ENCODE measurements around the gene MKS1. TPM values are rescaled to one million over a fixed set of nuclear protein-coding genes. Genes with fewer than 3 reads are reported as not detected.

Gene MKS1
- 24.4 TPM for total RNA-seq

GRCh38 chr17:58219007-58219788 is at the start of gene MKS1:
Gene MKS1, minus strand, starts transcription at chr17:58219255. Its CDS starts 25 bp downstream, at chr17:58219230.

GRCh38 chr17:58238147-58238634 is 19.1 kb upstream of the MKS1 start, which contains the start of gene LPO:
Gene LPO, plus strand, starts transcription at chr17:58238584. Its CDS starts 4,396 bp downstream, at chr17:58242980.

GRCh38 chr17:58192612-58193011 is 26.4 kb downstream of the MKS1 start, which contains the start of gene EPX:
Gene EPX, plus strand, starts transcription at chr17:58192726. Its CDS starts 121 bp downstream, at chr17:58192847.

GRCh38 chr17:58166682-58167081 is 52.4 kb downstream of the MKS1 start, which contains the start of gene OR4D2:
Gene OR4D2, plus strand, starts transcription at chr17:58166982. Its CDS starts 2,674 bp downstream, at chr17:58169656.

Other genes with a start within 250 kb of the MKS1 start
- gene VEZF1, start 231.0 kb downstream of the MKS1 start, total RNA-seq: 93.3 TPM
- 350 TPM for gene SRSF1, start 212.0 kb downstream of the MKS1 start, total RNA-seq
- gene DYNLL2, start 135.8 kb downstream of the MKS1 start, total RNA-seq: 42.9 TPM
- not detected for gene OR4D1, start 70.9 kb downstream of the MKS1 start, total RNA-seq
- not detected for gene OR4D2, start 52.3 kb downstream of the MKS1 start, total RNA-seq
- gene EPX, start 26.5 kb downstream of the MKS1 start, total RNA-seq: not detected
- gene LPO, start 19.3 kb upstream of the MKS1 start, total RNA-seq: not detected
- gene MPO, start 61.7 kb upstream of the MKS1 start, total RNA-seq: 0.94 TPM
- 91.7 TPM for gene TSPOAP1, start 109.5 kb upstream of the MKS1 start, total RNA-seq
- 35.7 TPM for gene SUPT4H1, start 132.9 kb upstream of the MKS1 start, total RNA-seq
- 0.31 TPM for gene RNF43, start 198.3 kb upstream of the MKS1 start, total RNA-seq